Measurements from ENCODE around the gene TYMS. TPM values are rescaled to one million over a fixed set of nuclear protein-coding genes. Genes with fewer than 3 reads are reported as not detected.

The TYMS gene
- total RNA-seq = 100 to 1,000 TPM; 502 to 505 TPM

GRCh38 chr18:657311-658000, at the start of gene TYMS:
Gene TYMS, plus strand, starts transcription at chr18:657653. Its CDS starts 90 bp downstream, at chr18:657743.
- POLR2A ChIA-PET = interaction anchor here (0.6 to 4.2 kb wide), 21 partner anchors 9 to 389 kb away, joined by 3 to 32 read pairs (median 5); partner anchors contain the start of genes ENOSF1, THOC1 and YES1

DNA sequence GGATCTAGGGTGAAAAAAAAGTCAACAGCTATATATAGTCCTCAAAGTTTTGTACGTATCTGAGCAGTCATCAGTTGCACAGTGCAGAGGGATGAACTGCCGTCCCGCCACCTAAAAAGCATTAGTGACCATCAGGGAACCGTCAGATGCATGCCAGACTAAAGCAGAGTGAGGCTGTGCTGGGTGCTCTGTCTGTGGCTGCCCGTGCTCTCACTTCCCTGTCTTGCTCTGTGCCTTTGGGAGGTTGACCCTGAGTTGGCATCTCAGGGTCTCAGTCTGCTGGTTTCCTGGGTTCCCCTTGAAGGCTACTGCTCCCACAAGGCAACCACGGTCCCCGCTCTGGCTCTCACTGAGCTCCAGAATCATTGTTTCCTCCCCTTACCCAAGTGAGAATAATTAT, 49.5 kb upstream of the TYMS start:
- no peak overlapping the region for H3K4me3 Mint-ChIP-seq
- POLR2A ChIA-PET = interaction anchor here (1.5 kb wide), 1 partner anchor 340 kb away, joined by 3 read pairs; the partner anchor contains the start of gene THOC1
- H3K9me3 Mint-ChIP-seq (ENCODE audit: insufficient read depth) = no peaks in the 10 kb centered on the region
- no peak overlapping the region for H3K27ac Mint-ChIP-seq
- H3K27me3 Mint-ChIP-seq (ENCODE audit: low read depth) = peaks cover 8% of the 10 kb centered on the region
- no peaks in the 10 kb centered on the region for H3K36me3 Mint-ChIP-seq (ENCODE audit: low read depth)
- H3K4me1 Mint-ChIP-seq (ENCODE audit: low read depth) = no peaks in the 10 kb centered on the region
- ATAC-seq = no peak
- CTCF ChIA-PET = interaction anchor here (1.1 to 1.3 kb wide), 2 partner anchors 18 to 224 kb away, joined by 3 read pairs; no protein-coding TSS in a partner anchor
- no peak for DNase-seq

More at GRCh38 chr18:657311-658000, at the start of gene TYMS:
- peaks cover 6% of the 10 kb centered on the region for H3K9me3 Mint-ChIP-seq (ENCODE audit: insufficient read depth)
- peak within 1 kb of the TSS; percentile 99 for H3K4me3 Mint-ChIP-seq
- CTCF ChIA-PET = interaction anchor here (0.8 to 3.2 kb wide), 9 partner anchors 16 to 387 kb away, joined by 3 to 20 read pairs (median 6); partner anchors contain the start of gene ENOSF1
- peaks cover 57% of the 10 kb centered on the region for H3K36me3 Mint-ChIP-seq (ENCODE audit: low read depth)
- H3K4me1 Mint-ChIP-seq (ENCODE audit: low read depth) = peaks cover 52% of the 10 kb centered on the region
- DNase-seq (peak; percentile 68), ATAC-seq (peak; percentile 70)
- no peaks in the 10 kb centered on the region for H3K27me3 Mint-ChIP-seq (ENCODE audit: low read depth)
- H3K27ac Mint-ChIP-seq = peak within 1 kb of the TSS; percentile 94

DNA sequence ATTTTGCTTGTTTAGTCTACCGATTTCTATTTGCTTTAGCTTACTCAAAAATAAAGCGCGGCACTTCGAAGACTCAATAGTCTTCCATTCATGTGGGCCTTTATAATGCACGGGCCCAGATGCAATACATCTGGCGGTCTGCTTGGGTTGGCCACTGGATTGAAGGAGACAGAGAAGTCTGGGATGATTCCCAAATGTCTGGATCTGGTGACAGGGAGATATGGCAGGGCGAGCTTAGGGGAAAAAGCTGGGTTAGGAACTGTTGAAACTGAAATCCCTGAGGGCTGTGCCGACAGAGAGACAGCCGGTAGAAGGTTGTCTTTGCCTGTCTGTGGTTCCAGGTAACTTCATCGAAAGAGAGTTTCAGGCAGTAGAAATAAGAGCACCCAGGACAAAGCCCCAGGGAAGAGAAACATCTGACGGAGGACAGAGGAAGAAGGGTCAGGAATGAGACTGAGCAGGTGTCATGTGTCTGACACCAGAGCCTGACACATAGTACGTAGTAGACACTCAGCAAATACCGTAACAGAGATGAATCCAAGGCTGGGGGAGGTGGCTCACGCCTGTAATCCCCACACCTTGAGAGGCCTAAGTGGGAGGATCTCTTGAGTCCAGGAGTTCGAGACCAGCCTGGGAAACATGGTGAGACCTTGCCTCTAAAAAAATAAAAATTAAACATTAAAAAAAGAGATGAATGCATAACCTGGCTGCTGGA, 47.1 kb upstream of the TYMS start:
- Mint-ChIP-seq H3K4me1 (ENCODE audit: low read depth) (no peaks in the 10 kb centered on the region), H3K4me3 (no peak overlapping the region), H3K9me3 (ENCODE audit: insufficient read depth) (no peaks in the 10 kb centered on the region), H3K36me3 (ENCODE audit: low read depth) (no peaks in the 10 kb centered on the region), H3K27me3 (ENCODE audit: low read depth) (peaks cover 6% of the 10 kb centered on the region), H3K27ac (no peak overlapping the region)
- ATAC-seq = no peak
- ChIA-PET POLR2A (no interaction called here), CTCF (interaction anchor here (1.0 kb wide), 1 partner anchor 13 kb away, joined by 3 read pairs; the partner anchor contains the start of gene CLUL1)
- DNase-seq = no peak

DNA sequence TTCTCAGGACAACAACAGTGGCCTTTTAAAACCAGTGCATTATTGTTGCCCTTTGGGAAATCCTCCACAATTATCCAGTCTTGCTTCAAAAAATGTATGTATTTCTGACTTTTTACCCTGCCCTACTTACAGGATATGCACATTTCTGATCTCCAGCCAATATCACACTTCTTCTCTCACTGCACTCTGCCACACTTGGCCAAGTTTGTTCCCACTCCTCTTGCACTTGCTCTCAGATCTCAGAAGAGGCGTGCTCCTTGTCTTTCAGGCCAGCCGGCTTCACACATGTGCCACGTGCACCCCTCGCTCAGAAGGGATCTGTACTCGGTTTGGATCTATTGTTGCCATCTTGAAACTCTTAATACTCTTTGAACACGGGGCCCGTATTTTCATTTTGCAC, 45.3 kb upstream of the TYMS start:
- POLR2A ChIA-PET = no interaction called here
- CTCF ChIA-PET = interaction anchor here (0.8 kb wide), 1 partner anchor 16 kb away, joined by 3 read pairs; the partner anchor contains the start of gene CLUL1
- peaks cover 4% of the 10 kb centered on the region for H3K27me3 Mint-ChIP-seq (ENCODE audit: low read depth)
- H3K4me3 Mint-ChIP-seq = no peak overlapping the region
- no peak overlapping the region for H3K27ac Mint-ChIP-seq
- H3K4me1 Mint-ChIP-seq (ENCODE audit: low read depth) = no peaks in the 10 kb centered on the region
- no peak for DNase-seq
- H3K9me3 Mint-ChIP-seq (ENCODE audit: insufficient read depth) = no peaks in the 10 kb centered on the region
- no peak for ATAC-seq
- H3K36me3 Mint-ChIP-seq (ENCODE audit: low read depth) = no peaks in the 10 kb centered on the region

GRCh38 chr18:614193-614592, 43.3 kb upstream of the TYMS start:
- ATAC-seq = no peak
- CTCF ChIA-PET = interaction anchor here (1.4 kb wide), 1 partner anchor 11 kb away, joined by 6 read pairs; no protein-coding TSS in a partner anchor
- Mint-ChIP-seq H3K9me3 (ENCODE audit: insufficient read depth) (no peaks in the 10 kb centered on the region), H3K36me3 (ENCODE audit: low read depth) (no peaks in the 10 kb centered on the region), H3K27ac (no peak overlapping the region), H3K27me3 (ENCODE audit: low read depth) (peaks cover 8% of the 10 kb centered on the region), H3K4me1 (ENCODE audit: low read depth) (no peaks in the 10 kb centered on the region), H3K4me3 (no peak overlapping the region)
- DNase-seq = no peak
- POLR2A ChIA-PET = no interaction called here

GRCh38 chr18:615092-615521, 42.3 kb upstream of the TYMS start:
- ChIA-PET CTCF (interaction anchor here (1.1 to 1.4 kb wide), 4 partner anchors 12 to 98 kb away, joined by 3 to 6 read pairs (median 4); partner anchors contain the start of gene ENOSF1), POLR2A (no interaction called here)
- Mint-ChIP-seq H3K4me1 (ENCODE audit: low read depth) (no peaks in the 10 kb centered on the region), H3K4me3 (no peak overlapping the region), H3K9me3 (ENCODE audit: insufficient read depth) (no peaks in the 10 kb centered on the region), H3K36me3 (ENCODE audit: low read depth) (no peaks in the 10 kb centered on the region), H3K27ac (no peak overlapping the region), H3K27me3 (ENCODE audit: low read depth) (peaks cover 9% of the 10 kb centered on the region)
- ATAC-seq = no peak
- DNase-seq = no peak

- peaks cover 13% of the 10 kb centered on the region for H3K27me3 Mint-ChIP-seq (ENCODE audit: low read depth)
- no peaks in the 10 kb centered on the region for H3K4me1 Mint-ChIP-seq (ENCODE audit: low read depth)
- no peaks in the 10 kb centered on the region for H3K36me3 Mint-ChIP-seq (ENCODE audit: low read depth)
- no peak for DNase-seq
- ChIA-PET CTCF (interaction anchor here (1.1 to 1.5 kb wide), 6 partner anchors 9 to 223 kb away, joined by 3 to 6 read pairs (median 4); no protein-coding TSS in a partner anchor), POLR2A (no interaction called here)
- H3K9me3 Mint-ChIP-seq (ENCODE audit: insufficient read depth) = no peaks in the 10 kb centered on the region
- H3K27ac Mint-ChIP-seq = no peak overlapping the region
- no peak for ATAC-seq
- H3K4me3 Mint-ChIP-seq = no peak overlapping the region
Observed at GRCh38 chr18:615773-616172, 41.7 kb upstream of the TYMS start.

DNA sequence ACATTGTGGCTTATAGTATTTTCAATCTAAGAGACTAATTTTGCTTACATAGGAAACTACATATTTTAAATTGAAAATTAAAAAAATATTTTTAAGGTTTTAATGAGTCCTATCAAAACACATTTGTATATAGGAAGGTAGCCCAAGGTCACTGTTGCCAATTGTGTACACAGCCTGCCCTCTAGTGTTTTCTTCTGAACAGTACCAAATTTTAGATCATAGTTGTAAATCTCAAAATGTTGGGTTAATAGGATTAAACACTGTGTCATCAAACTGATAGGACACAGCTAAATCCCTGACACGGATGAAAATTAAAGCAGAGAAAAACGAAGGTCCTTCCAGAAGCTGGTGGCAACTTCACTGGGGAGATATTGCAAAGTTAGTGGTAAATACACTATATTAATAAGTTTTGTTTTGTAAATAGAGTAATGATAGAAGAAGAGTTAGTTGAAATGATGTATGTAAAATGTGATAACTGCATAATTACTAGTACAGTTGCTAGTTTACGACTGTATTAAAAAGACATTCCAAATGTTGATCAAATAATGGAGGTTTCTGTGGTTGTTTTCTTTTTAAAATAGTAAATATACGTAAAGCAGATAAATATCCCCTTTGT, 41.0 kb upstream of the TYMS start:
- Mint-ChIP-seq H3K27me3 (ENCODE audit: low read depth) (peaks cover 16% of the 10 kb centered on the region), H3K36me3 (ENCODE audit: low read depth) (no peaks in the 10 kb centered on the region), H3K4me3 (no peak overlapping the region), H3K9me3 (ENCODE audit: insufficient read depth) (no peaks in the 10 kb centered on the region), H3K4me1 (ENCODE audit: low read depth) (no peaks in the 10 kb centered on the region), H3K27ac (no peak overlapping the region)
- DNase-seq = no peak
- CTCF ChIA-PET = interaction anchor here (1.4 to 1.5 kb wide), 3 partner anchors 8 to 223 kb away, joined by 4 to 5 read pairs (median 5); no protein-coding TSS in a partner anchor
- POLR2A ChIA-PET = no interaction called here
- ATAC-seq = no peak

- Mint-ChIP-seq H3K27ac (no peak overlapping the region), H3K36me3 (ENCODE audit: low read depth) (no peaks in the 10 kb centered on the region), H3K27me3 (ENCODE audit: low read depth) (peaks cover 19% of the 10 kb centered on the region), H3K9me3 (ENCODE audit: insufficient read depth) (no peaks in the 10 kb centered on the region), H3K4me1 (ENCODE audit: low read depth) (no peaks in the 10 kb centered on the region), H3K4me3 (no peak overlapping the region)
- CTCF ChIA-PET = interaction anchor here (1.2 to 1.5 kb wide), 3 partner anchors 10 to 221 kb away, joined by 3 to 9 read pairs (median 7); no protein-coding TSS in a partner anchor
- DNase-seq (no peak), ATAC-seq (no peak)
- POLR2A ChIA-PET = no interaction called here
Observed at GRCh38 chr18:617970-618504, 39.4 kb upstream of the TYMS start.

GRCh38 chr18:618618-619017, 38.8 kb upstream of the TYMS start:
- H3K4me3 Mint-ChIP-seq = no peak overlapping the region
- no peak overlapping the region for H3K27ac Mint-ChIP-seq
- ChIA-PET CTCF (interaction anchor here (1.2 to 1.5 kb wide), 3 partner anchors 9 to 221 kb away, joined by 3 to 9 read pairs (median 7); no protein-coding TSS in a partner anchor), POLR2A (interaction anchor here (0.7 kb wide), 1 partner anchor 40 kb away, joined by 3 read pairs; no protein-coding TSS in a partner anchor)
- no peaks in the 10 kb centered on the region for H3K9me3 Mint-ChIP-seq (ENCODE audit: insufficient read depth)
- ATAC-seq = no peak
- peaks cover 19% of the 10 kb centered on the region for H3K27me3 Mint-ChIP-seq (ENCODE audit: low read depth)
- no peak for DNase-seq
- no peaks in the 10 kb centered on the region for H3K4me1 Mint-ChIP-seq (ENCODE audit: low read depth)
- H3K36me3 Mint-ChIP-seq (ENCODE audit: low read depth) = no peaks in the 10 kb centered on the region

Data from activated CD8-positive, alpha-beta T cell treated with anti-CD3 and anti-CD28 coated beads, Interleukin-2, amount 10 ng/mL, durations not matched to agents 7 days and 5 days (primary cell).